ENCODE data around the gene GNG7.
"Not testable (repeated sequence)": the region's sequence is repeated elsewhere in the genome, so short reads cannot be mapped to it uniquely, and the experiment has no call there.

The GNG7 gene

GRCh38 chr19:2555422-2556220 is 146.9 kb downstream of the GNG7 start:
- DNase-seq (ENCODE audit: low read depth in 2 of 3, low spot score in 1 of 3), result no peak

GRCh38 chr19:2554856-2555255 is 147.6 kb downstream of the GNG7 start:
- no peak for DNase-seq (ENCODE audit: low read depth in 2 of 3, low spot score in 1 of 3)

GRCh38 chr19:2553510-2553909 is 149.0 kb downstream of the GNG7 start:
- no peak for DNase-seq (ENCODE audit: low read depth in 2 of 3, low spot score in 1 of 3)

GRCh38 chr19:2552859-2553258 is 149.6 kb downstream of the GNG7 start:
- DNase-seq (ENCODE audit: low read depth in 2 of 3, low spot score in 1 of 3), result peak; percentile 36 to 46 (median 41)

- DNase-seq (ENCODE audit: low read depth in 2 of 3, low spot score in 1 of 3), result no peak
These were observed 150.7 kb downstream of the GNG7 start for GRCh38 chr19:2551864-2552185.

GRCh38 chr19:2551172-2551863 is 151.2 kb downstream of the GNG7 start:
- no peak for DNase-seq (ENCODE audit: low read depth in 2 of 3, low spot score in 1 of 3)

- DNase-seq (ENCODE audit: low read depth in 2 of 3, low spot score in 1 of 3), result no peak
These were observed 151.9 kb downstream of the GNG7 start for GRCh38 chr19:2550431-2551171.

GRCh38 chr19:2549701-2550191 is 152.7 kb downstream of the GNG7 start:
- DNase-seq (ENCODE audit: low read depth in 2 of 3, low spot score in 1 of 3), result no peak

- DNase-seq (ENCODE audit: low read depth in 2 of 3, low spot score in 1 of 3), result no peak
These were observed 153.5 kb downstream of the GNG7 start for GRCh38 chr19:2548966-2549365.

- no peak for DNase-seq (ENCODE audit: low read depth in 2 of 3, low spot score in 1 of 3)
These were observed 154.8 kb downstream of the GNG7 start for GRCh38 chr19:2547721-2548120.

- DNase-seq (ENCODE audit: low read depth in 2 of 3, low spot score in 1 of 3), result no peak
These were observed 155.3 kb downstream of the GNG7 start for GRCh38 chr19:2547033-2547680.

GRCh38 chr19:2546128-2547032 is 156.1 kb downstream of the GNG7 start:
- DNase-seq (ENCODE audit: low read depth in 2 of 3, low spot score in 1 of 3), result no peak

- not testable (repeated sequence) for DNase-seq (ENCODE audit: low read depth in 2 of 3, low spot score in 1 of 3)
These were observed 156.9 kb downstream of the GNG7 start for GRCh38 chr19:2545416-2546127.

GRCh38 chr19:2544576-2545415 is 157.7 kb downstream of the GNG7 start:
- no peak for DNase-seq (ENCODE audit: low read depth in 2 of 3, low spot score in 1 of 3)

- DNase-seq (ENCODE audit: low read depth in 2 of 3, low spot score in 1 of 3), result peak; percentile 47 to 67 (median 56)
These were observed 158.7 kb downstream of the GNG7 start for GRCh38 chr19:2543463-2544442.

GRCh38 chr19:2543072-2543462 is 159.4 kb downstream of the GNG7 start:
- DNase-seq (ENCODE audit: low read depth in 2 of 3, low spot score in 1 of 3), result not testable (repeated sequence)

GRCh38 chr19:2542341-2543069 is 160.0 kb downstream of the GNG7 start:
- DNase-seq (ENCODE audit: low read depth in 2 of 3, low spot score in 1 of 3), result no peak
